ENCODE results near the gene GTPBP4. TPM values are rescaled to one million over a fixed set of nuclear protein-coding genes. Genes with fewer than 3 reads are reported as not detected.

GTPBP4 gene
- total and polyA plus RNA-seq, 4 donors = 9.8 to 15.1 (median 12.1) TPM

DNA sequence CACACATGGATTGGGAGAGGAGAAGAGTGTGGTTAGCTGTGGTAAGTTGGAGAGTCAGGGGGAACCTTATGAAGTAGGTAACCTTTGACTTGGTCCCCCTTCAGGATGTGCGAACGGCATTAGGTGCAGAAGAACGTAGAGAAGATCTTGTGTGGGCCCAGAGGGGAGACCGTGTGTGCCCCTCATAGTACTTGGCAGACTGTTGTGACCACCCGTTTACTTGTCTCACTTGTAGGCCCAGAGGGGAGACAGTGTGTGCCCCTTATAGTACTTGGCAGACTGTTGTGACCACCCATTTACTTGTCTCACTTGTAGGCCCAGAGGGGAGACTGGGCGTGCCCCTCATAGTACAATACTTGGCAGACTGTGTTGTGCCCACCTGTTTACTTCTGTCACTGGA is 2.6 kb downstream of the GTPBP4 start:
- Histone ChIP-seq H3K9ac (ENCODE audit: low read depth in 1 of 2, low read length in 2 of 2) (no peak overlapping the region), H3K27ac (ENCODE audit: low read depth in 1 of 2, low read length in 2 of 2) (no peak overlapping the region), H3K4me3 (ENCODE audit: low read depth in 1 of 3, low read length in 3 of 3) (no peak overlapping the region), H3K9me3 (ENCODE audit: control insufficient read depth in 4 of 4, low read length in 3 of 4) (no peaks in the 10 kb centered on the region), H3K27me3 (ENCODE audit: control insufficient read depth in 4 of 4, insufficient read depth in 4 of 4, low read length in 3 of 4) (no peaks in the 10 kb centered on the region), H3K4me1 (ENCODE audit: control insufficient read depth in 4 of 4, insufficient read depth in 4 of 4, low read length in 3 of 4) (peaks cover 7 to 26% (median 16%) of the 10 kb centered on the region in 4 donors), H3K36me3 (ENCODE audit: control insufficient read depth in 4 of 4, insufficient read depth in 3 of 4, low read depth in 1 of 4, low read length in 3 of 4) (peaks cover 0 to 25% (median 9%) of the 10 kb centered on the region in 4 donors)
- WGBS = 95% methylated on average over 6 of the region's 6 CpGs
- TF ChIP-seq HNF4G (IDR thresholded peaks at IDR 0.05) (no peak), RXRA (IDR thresholded peaks at IDR 0.05) (no peak), GABPA (IDR thresholded peaks at IDR 0.05 in 1 of 2, conservative IDR thresholded peaks at IDR 0.05 in 1 of 2) (no peak), NR2F2 (IDR thresholded peaks at IDR 0.05) (no peak), JUND (IDR thresholded peaks at IDR 0.05) (no peak), MAX (IDR thresholded peaks at IDR 0.05) (no peak), RAD21 (IDR thresholded peaks at IDR 0.05) (no peak), HNF4A (conservative IDR thresholded peaks at IDR 0.05) (no peak), FOXA2 (IDR thresholded peaks at IDR 0.05) (no peak), SP1 (IDR thresholded peaks at IDR 0.05) (no peak)
- TF ChIP-seq, protein P1, sequence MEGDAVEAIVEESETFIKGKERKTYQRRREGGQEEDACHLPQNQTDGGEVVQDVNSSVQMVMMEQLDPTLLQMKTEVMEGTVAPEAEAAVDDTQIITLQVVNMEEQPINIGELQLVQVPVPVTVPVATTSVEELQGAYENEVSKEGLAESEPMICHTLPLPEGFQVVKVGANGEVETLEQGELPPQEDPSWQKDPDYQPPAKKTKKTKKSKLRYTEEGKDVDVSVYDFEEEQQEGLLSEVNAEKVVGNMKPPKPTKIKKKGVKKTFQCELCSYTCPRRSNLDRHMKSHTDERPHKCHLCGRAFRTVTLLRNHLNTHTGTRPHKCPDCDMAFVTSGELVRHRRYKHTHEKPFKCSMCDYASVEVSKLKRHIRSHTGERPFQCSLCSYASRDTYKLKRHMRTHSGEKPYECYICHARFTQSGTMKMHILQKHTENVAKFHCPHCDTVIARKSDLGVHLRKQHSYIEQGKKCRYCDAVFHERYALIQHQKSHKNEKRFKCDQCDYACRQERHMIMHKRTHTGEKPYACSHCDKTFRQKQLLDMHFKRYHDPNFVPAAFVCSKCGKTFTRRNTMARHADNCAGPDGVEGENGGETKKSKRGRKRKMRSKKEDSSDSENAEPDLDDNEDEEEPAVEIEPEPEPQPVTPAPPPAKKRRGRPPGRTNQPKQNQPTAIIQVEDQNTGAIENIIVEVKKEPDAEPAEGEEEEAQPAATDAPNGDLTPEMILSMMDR (IDR thresholded peaks at IDR 0.05; ENCODE audit: low read depth, low read length, missing input control) = no peak
- no peak for DNase-seq (ENCODE audit: low spot score)

DNA sequence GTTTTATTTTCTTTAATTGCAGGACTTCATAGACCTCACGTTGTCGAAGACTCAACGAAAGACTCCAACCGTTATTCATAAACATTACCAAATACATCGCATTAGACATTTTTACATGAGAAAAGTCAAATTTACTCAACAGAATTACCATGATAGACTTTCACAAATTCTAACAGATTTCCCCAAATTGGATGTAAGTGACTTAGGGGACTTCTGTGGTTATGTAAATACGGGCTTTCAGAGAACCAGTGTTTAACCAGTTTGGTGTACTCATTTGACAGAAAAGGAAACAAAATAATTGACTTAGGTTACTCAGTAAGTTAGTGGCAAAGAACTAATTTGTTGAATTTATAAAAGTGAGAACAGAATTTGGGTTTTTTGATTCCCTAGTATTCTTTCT is 4.2 kb downstream of the GTPBP4 start:
- 96% methylated on average over 6 of the region's 6 CpGs for WGBS
- no peak for TF ChIP-seq GABPA (IDR thresholded peaks at IDR 0.05 in 1 of 2, conservative IDR thresholded peaks at IDR 0.05 in 1 of 2)
- TF ChIP-seq MAX (IDR thresholded peaks at IDR 0.05) = no peak
- TF ChIP-seq REST (IDR thresholded peaks at IDR 0.05) = no peak
- no peak for TF ChIP-seq RAD21 (IDR thresholded peaks at IDR 0.05)
- no peak for TF ChIP-seq TAF1 (conservative IDR thresholded peaks at IDR 0.05)
- TF ChIP-seq, protein P1 (IDR thresholded peaks at IDR 0.05; ENCODE audit: low read depth, low read length, missing input control) = no peak
- no peaks in the 10 kb centered on the region for H3K27me3 ChIP-seq (ENCODE audit: control insufficient read depth in 4 of 4, insufficient read depth in 4 of 4, low read length in 3 of 4)
- H3K36me3 ChIP-seq (ENCODE audit: control insufficient read depth in 4 of 4, insufficient read depth in 3 of 4, low read depth in 1 of 4, low read length in 3 of 4) = peaks cover 7 to 42% (median 20%) of the 10 kb centered on the region in 4 donors
- H3K4me1 ChIP-seq (ENCODE audit: control insufficient read depth in 4 of 4, insufficient read depth in 4 of 4, low read length in 3 of 4) = peaks cover 4 to 20% (median 11%) of the 10 kb centered on the region in 4 donors
- no peak overlapping the region for H3K9ac ChIP-seq (ENCODE audit: low read depth in 1 of 2, low read length in 2 of 2)
- H3K9me3 ChIP-seq (ENCODE audit: control insufficient read depth in 4 of 4, low read length in 3 of 4) = no peaks in the 10 kb centered on the region
- DNase-seq (ENCODE audit: low spot score) = no peak
- no peak overlapping the region for H3K4me3 ChIP-seq (ENCODE audit: low read depth in 1 of 3, low read length in 3 of 3)
- no peak overlapping the region for H3K27ac ChIP-seq (ENCODE audit: low read depth in 1 of 2, low read length in 2 of 2)
